Measurements from ENCODE around the gene MUC20. TPM values are rescaled to one million over a fixed set of nuclear protein-coding genes. Genes with fewer than 3 reads are reported as not detected.
A peak's percentile ranks its signal among the peaks of the same experiment; 100 is the strongest.
"Not testable (repeated sequence)": the region's sequence is repeated elsewhere in the genome, so short reads cannot be mapped to it uniquely, and the experiment has no call there.

The MUC20 gene, protein sequence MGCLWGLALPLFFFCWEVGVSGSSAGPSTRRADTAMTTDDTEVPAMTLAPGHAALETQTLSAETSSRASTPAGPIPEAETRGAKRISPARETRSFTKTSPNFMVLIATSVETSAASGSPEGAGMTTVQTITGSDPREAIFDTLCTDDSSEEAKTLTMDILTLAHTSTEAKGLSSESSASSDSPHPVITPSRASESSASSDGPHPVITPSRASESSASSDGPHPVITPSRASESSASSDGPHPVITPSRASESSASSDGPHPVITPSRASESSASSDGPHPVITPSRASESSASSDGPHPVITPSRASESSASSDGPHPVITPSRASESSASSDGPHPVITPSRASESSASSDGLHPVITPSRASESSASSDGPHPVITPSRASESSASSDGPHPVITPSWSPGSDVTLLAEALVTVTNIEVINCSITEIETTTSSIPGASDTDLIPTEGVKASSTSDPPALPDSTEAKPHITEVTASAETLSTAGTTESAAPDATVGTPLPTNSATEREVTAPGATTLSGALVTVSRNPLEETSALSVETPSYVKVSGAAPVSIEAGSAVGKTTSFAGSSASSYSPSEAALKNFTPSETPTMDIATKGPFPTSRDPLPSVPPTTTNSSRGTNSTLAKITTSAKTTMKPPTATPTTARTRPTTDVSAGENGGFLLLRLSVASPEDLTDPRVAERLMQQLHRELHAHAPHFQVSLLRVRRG
- total RNA-seq: 10 to 100 TPM; 10.1 to 39.8 (median 15.2) TPM

DNA sequence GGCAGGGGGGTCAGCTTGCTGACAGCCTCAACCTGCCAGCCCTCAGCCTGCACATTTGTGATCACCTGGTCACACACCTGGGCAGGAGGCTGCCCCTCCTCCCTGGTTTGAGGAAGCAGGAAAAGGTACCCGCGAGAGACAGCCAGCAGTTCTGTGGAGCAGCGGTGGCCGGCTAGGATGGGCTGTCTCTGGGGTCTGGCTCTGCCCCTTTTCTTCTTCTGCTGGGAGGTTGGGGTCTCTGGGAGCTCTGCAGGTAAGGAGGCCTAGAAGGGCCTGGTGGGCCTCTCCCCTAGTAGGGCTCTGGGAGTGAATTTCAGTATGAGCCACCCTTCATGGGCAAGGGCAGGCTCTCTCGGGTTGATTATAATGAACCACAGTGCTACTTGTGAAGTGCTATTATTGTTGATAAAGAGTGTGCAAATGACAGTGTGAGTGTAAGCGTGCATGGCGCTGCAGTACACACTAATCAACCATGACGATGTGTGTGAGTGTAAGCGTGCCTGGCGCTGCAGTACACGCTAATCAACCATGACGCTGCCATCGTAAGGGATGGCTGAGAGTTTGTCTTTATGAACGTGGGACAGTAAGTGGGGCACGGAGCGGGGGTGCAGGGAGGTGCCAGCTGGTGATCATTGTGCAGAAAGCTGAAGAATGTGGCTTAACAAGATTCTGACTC lies at the start of gene MUC20:
TSS of gene MUC20 (plus strand) at position 148 of the 676 bp plus-strand sequence. CDS start at position 178, 30 bp downstream.
- peak in 1 of 4 donors; percentile 22 for TF ChIP-seq POLR2A (IDR thresholded peaks at IDR 0.05)
- not testable (repeated sequence) for H3K27me3 ChIP-seq, H3K9me3 ChIP-seq, H3K36me3 ChIP-seq, H3K4me1 ChIP-seq
- 46 to 71% methylated on average over 5 to 12 of the region's 16 CpGs for WGBS, 2 donors
- peak; percentile 27 to 76 for ATAC-seq (ENCODE audit: low FRiP score in 2 of 2)
- Histone ChIP-seq H3K27ac (peak within 1 kb of the TSS in 1 of 4 donors; percentile 36), H3K4me3 (peak within 1 kb of the TSS in 3 of 4 donors; percentile 1 to 13 (median 8))
- DNase-seq: peak; percentile 25 to 81

DNA sequence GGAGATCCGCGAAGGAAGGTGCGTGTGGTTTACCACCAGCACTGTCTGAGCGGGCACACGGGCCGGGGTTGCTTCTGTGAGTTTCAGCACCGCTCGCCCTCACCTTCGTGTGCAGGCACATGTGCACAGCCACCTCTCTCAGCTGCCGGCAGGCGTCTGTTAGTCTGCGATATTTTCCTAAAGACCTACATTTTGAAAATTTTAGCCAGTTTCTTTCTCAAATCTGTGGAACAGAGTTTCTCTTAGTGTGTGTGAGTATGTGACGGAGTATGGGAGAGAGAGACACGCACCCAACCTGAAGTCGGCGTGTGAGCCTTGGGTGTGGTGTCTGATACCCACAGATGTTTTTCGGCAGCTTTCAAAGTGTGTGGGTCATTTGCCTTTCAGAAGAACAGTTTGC lies 49.5 kb upstream of the MUC20 start:
- not testable (repeated sequence) for ATAC-seq (ENCODE audit: low FRiP score in 2 of 2); H3K27me3 ChIP-seq; H3K9me3 ChIP-seq; H3K4me1 ChIP-seq; H3K4me3 ChIP-seq; DNase-seq; H3K27ac ChIP-seq
- 83 to 94% methylated on average over 7 of the region's 17 CpGs for WGBS, 2 donors
- H3K36me3 ChIP-seq: peaks cover 16 to 77% (median 51%) of the 10 kb centered on the region in 4 donors

DNA sequence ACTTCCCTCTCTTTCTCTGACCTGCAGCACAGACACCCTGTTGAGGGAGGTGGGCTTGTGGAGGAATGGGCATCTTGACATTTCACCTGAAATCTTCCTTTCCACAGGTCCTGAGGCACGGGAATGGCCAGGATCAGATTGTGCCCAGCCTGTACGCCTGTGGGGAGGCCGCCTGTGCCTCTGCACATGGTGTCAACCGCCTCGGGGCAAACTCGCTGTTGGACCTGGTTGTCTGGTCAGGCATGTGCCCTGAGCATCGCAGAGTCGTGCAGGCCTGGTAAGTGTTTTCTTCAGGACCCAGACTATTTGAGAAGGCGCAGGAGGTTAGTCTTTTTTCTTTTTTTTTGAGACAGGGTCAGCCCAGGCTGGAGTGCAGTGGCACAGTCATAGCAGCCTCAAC lies 47.1 kb upstream of the MUC20 start:
- WGBS, 2 donors: 100% methylated on average over 1 to 2 of the region's 9 CpGs
- H3K4me1 ChIP-seq; H3K4me3 ChIP-seq; H3K27ac ChIP-seq; H3K9me3 ChIP-seq; ATAC-seq (ENCODE audit: low FRiP score in 2 of 2); H3K27me3 ChIP-seq; DNase-seq: not testable (repeated sequence)
- H3K36me3 ChIP-seq: peaks cover 16 to 83% (median 59%) of the 10 kb centered on the region in 4 donors

DNA sequence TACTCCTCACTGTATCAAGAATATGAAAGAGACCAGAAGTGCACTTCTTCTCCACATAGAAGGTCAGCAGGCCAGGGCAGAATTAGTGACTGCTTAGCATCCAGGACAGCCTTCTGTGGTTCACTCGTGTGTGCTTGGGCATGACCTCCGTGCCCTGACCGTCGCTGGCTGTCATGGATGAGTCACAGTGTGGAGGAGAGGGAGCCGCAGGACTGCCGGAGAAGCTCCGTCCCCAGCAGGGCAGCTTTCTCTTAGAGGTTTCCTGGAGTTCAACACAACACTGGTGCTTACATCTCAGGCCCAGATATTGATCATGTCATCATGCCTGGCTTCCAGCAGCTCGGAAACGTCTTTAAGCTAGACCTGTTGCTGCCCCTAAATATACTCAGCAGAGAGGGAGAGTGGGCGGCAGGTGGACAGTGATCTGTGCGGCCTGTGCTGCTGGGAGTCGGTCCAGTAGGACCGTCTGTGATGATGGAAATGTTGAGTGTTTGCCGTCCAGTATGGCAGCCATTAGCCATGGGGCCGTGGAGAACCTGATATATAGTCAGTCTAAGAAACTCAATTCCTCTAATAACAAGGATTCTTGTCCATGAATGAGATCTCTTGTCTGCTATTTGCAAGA lies 42.3 kb upstream of the MUC20 start:
- not testable (repeated sequence) for H3K27me3 ChIP-seq; H3K4me1 ChIP-seq; H3K9me3 ChIP-seq; H3K27ac ChIP-seq; H3K4me3 ChIP-seq; ATAC-seq (ENCODE audit: low FRiP score in 2 of 2)
- peak in 1 of 2 donors; percentile 46 for DNase-seq
- H3K36me3 ChIP-seq: peaks cover 16 to 68% (median 54%) of the 10 kb centered on the region in 4 donors
- WGBS, 2 donors: 92 to 95% methylated on average over 10 to 15 of the region's 15 CpGs

DNA sequence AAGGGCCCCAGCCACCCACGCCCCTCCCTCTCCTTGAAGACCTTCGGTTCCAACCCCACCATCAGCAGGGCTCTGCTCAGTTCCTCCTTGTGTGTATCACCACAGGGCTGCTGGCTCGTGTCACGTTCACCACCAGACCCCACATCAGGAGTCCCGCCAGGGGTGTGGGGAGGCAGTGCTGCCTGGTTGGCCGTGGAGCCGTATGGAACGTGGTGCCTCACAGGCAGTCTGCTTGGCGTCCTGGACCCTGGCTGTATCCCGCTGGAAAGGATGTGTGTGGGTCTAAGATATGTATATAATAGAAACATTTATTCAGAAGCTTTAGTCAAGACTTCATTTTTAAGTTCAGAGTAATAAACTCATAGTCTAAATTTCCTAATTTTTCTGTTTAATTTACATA lies 40.1 kb upstream of the MUC20 start:
- 93 to 94% methylated on average over 6 to 7 of the region's 10 CpGs for WGBS, 2 donors
- not testable (repeated sequence) for H3K27me3 ChIP-seq; H3K4me3 ChIP-seq; ATAC-seq (ENCODE audit: low FRiP score in 2 of 2); H3K27ac ChIP-seq; H3K4me1 ChIP-seq; H3K9me3 ChIP-seq
- DNase-seq: peak in 1 of 2 donors; percentile 49
- H3K36me3 ChIP-seq: peaks cover 11 to 65% (median 50%) of the 10 kb centered on the region in 4 donors

DNA sequence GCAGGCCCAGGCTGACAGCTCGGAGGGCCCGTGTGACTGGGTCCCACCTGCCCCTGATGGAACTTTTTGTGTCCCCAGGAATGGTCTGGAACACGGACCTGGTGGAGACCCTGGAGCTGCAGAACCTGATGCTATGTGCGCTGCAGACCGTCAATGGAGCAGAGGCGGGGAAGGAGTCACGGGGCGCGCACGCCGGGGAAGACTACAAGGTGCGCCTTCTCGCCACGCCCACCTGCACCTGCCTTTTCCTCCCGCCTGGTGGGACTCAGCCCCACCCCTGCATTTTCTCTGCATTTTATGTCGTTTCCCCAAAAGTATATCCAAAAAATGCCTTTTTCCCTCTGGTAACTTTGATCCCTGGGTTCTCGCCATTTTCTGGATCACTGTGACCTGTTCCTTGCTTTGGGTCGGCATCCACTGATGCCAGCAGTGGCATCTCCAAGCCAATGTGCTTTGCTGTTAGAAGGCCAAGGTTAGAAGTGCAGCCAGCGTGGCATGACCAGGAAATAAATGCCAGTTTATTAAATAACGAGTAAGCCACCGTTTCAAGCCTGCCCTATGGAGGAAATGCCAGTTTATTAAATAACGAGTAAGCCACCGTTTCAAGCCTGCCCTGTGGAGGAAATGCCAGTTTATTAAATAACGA lies 39.2 kb upstream of the MUC20 start:
- H3K4me3 ChIP-seq; H3K4me1 ChIP-seq; ATAC-seq (ENCODE audit: low FRiP score in 2 of 2); H3K27ac ChIP-seq; H3K27me3 ChIP-seq; DNase-seq; H3K9me3 ChIP-seq: not testable (repeated sequence)
- H3K36me3 ChIP-seq: peaks cover 11 to 74% (median 46%) of the 10 kb centered on the region in 4 donors
- WGBS, 2 donors: 61 to 69% methylated on average over 6 of the region's 24 CpGs

DNA sequence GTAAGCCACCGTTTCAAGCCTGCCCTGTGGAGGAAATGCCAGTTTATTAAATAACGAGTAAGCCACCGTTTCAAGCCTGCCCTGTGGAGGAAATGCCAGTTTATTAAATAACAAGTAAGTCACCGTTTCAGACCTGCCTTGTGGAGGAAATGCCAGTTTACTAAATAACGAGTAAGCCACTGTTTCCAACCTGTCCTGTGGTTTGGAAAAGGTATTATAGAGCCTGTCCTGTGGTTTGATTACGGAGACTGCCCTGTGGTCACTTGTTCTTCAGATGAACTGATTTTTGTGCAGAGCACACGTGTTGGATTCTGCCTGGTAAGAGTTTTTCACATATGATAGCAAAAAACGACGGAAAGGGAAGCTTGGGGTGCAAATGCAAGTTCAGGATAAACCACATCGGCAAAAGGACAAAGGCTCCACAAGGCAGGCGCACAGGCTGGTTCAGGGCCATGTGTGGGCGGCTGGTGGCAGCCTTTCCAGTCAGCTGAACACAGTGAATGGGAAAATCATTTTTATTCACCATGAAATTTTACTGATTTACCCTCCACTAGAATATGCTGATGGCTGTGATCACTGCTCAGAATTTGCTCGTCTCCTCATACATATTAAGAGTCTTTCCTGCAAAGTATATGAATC lies 38.6 kb upstream of the MUC20 start:
- not testable (repeated sequence) for H3K9me3 ChIP-seq; H3K27me3 ChIP-seq; ATAC-seq (ENCODE audit: low FRiP score in 2 of 2); H3K27ac ChIP-seq; DNase-seq; H3K4me3 ChIP-seq; H3K4me1 ChIP-seq
- peaks cover 11 to 78% (median 41%) of the 10 kb centered on the region in 4 donors for H3K36me3 ChIP-seq
- WGBS, 2 donors: 67 to 82% methylated on average over 13 of the region's 13 CpGs

DNA sequence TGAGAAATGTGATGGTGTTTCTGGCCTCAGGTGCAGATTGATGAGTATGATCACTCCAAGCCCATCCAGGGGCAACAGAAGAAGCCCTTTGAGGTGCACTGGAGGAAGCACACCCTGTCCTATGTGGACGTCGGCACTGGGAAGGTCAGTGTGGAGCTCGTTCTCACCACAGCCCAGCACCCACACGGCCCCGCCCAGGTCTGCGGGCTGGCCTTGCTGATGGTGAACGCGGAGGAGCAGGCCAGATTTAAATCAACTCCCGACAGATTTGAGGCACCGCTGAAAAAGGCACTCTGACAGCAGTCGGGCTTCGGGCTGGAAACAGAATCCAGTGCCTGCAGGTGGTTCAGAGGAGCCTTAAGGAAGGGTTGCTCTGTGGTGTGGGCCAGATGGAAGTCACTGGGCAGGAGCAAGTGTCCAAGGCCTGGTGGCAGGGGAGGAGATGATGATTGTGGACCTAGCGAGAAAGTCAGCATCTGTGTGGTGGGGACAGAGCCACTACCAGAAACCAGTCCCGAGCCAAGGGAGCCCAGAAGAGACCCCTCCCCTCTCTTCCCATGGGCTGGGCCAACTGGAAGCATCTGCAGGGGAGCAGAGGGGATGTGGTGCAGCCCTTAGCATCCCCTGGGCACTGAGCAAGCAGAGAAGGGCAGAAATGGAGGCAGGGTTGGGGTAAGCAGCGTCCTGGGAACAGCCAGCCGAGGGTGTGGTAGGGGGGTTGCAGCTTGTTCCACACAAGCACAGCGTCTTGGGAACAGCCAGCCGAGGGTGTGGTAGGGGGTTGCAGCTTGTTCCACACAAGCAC lies 36.9 kb upstream of the MUC20 start:
- not testable (repeated sequence) for H3K4me1 ChIP-seq, H3K27me3 ChIP-seq, H3K4me3 ChIP-seq, H3K9me3 ChIP-seq, H3K27ac ChIP-seq
- peak in 1 of 2 donors; percentile 75 for DNase-seq
- H3K36me3 ChIP-seq: peaks cover 11 to 64% (median 33%) of the 10 kb centered on the region in 4 donors
- peak; percentile 25 to 34 for ATAC-seq (ENCODE audit: low FRiP score in 2 of 2)
- 89 to 92% methylated on average over 18 of the region's 18 CpGs for WGBS, 2 donors

DNA sequence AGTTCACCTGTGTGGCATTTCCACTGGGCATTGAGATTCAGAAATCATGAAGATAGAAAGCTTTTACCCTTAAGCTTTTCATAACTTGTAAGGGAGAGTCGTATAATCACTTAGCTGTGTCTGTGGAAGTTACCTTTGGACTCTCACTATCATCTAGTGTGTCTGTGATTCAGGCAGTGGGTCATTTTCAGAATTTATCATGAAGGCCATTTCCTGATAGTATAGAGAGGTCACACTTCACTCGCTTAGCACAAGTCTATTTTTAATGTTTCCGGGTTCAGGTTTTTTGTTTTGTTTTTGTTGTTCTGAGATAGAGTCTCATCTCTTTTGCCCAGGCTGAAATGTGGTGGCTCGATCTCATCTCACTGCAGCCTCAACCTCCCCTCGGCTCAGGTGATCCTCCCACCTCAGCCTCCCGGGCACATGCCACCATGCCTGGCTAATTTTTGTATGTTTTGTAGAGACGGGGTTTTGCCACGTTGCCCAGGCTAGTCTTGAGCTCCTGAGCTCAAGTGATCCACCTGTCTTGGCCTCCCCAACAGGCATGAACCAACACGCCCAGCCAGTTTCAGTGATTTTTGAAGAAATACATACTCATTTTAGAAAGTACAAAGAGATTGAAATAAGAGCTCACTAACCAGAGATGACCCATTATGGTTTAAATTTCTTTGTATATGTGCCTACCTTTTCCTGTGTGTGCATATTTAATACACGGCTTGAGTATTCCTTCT lies 36.1 kb upstream of the MUC20 start:
- H3K36me3 ChIP-seq: peaks cover 10 to 68% (median 39%) of the 10 kb centered on the region in 4 donors
- not testable (repeated sequence) for ATAC-seq (ENCODE audit: low FRiP score in 2 of 2)
- 76 to 88% methylated on average over 10 of the region's 10 CpGs for WGBS, 2 donors

DNA sequence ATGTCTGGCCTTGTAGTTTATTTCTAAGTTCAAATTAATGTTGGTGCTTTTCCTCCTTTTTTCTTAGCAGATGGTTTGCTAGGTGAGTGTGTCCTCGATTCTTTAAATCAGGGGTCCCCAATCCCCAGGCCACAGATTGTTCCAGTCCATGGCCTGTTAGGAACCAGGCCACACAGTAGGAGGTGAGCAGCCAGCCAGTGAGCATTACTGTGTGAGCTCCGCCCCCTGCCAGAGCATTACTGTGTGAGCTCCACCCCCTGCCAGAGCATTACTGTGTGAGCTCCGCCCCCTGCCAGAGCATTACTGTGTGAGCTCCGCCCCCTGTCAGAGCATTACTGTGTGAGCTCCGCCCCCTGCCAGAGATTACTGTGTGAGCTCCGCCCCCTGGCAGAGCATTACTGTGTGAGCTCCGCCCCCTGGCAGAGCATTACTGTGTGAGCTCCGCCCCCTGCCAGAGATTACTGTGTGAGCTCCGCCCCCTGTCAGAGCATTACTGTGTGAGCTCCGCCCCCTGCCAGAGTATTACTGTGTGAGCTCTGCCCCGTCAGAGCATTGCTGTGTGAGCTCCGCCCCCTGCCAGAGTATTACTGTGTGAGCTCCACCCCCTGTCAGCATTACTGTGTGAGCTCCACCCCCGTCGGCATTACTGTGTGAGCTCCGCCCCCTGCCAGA lies 34.1 kb upstream of the MUC20 start:
- not testable (repeated sequence) for DNase-seq; H3K9me3 ChIP-seq; H3K4me3 ChIP-seq; H3K4me1 ChIP-seq; H3K27ac ChIP-seq; ATAC-seq (ENCODE audit: low FRiP score in 2 of 2); H3K27me3 ChIP-seq
- WGBS, 2 donors: 59 to 87% methylated on average over 3 to 6 of the region's 15 CpGs
- H3K36me3 ChIP-seq: peaks cover 10 to 71% (median 44%) of the 10 kb centered on the region in 4 donors

More for the DNA sequence above, 36.1 kb upstream of the MUC20 start:
- not testable (repeated sequence) for H3K27ac ChIP-seq, H3K9me3 ChIP-seq, H3K4me1 ChIP-seq, H3K27me3 ChIP-seq, H3K4me3 ChIP-seq, DNase-seq
